Nephron progenitor cell (in vitro differentiated cells): ENCODE results near the gene MAEA.

ENCODE experiments used
- DNase-seq: peaks from one replicate; pipeline ENCODE4 v3.0.0; 2021
- H3K27ac Mint-ChIP-seq: 2 replicates; pipeline ENCODE4 v1.8.0; 2021; ENCODE audit warnings: mild to moderate bottlenecking, moderate library complexity, mixed read lengths
- H3K27me3 Mint-ChIP-seq: 2 replicates; pipeline ENCODE4 v1.8.0; 2021; ENCODE audit warnings: mild to moderate bottlenecking, low read depth, mixed read lengths; ENCODE audit not compliant: poor library complexity
- H3K36me3 Mint-ChIP-seq: 2 replicates; pipeline ENCODE4 v1.8.0; 2021; ENCODE audit warnings: low read depth, mixed read lengths
- H3K4me1 Mint-ChIP-seq: 2 replicates; pipeline ENCODE4 v1.8.0; 2021; ENCODE audit warnings: mixed read lengths
- H3K4me3 Mint-ChIP-seq: 2 replicates; pipeline ENCODE4 v1.8.0; 2021; ENCODE audit warnings: mild to moderate bottlenecking, moderate library complexity, mixed read lengths
- H3K9me3 Mint-ChIP-seq: 2 replicates; pipeline ENCODE4 v1.8.0; 2021; ENCODE audit warnings: mild to moderate bottlenecking, moderate library complexity, mixed read lengths
- TF ChIP-seq, protein P1 (sequence below): fragments of 200-600 bp; sonication (generic); IDR thresholded peaks from 2 replicates; pipeline ENCODE4 v1.5.0; 2021; ENCODE audit warnings: antibody characterized with exemption

MAEA gene

DNA sequence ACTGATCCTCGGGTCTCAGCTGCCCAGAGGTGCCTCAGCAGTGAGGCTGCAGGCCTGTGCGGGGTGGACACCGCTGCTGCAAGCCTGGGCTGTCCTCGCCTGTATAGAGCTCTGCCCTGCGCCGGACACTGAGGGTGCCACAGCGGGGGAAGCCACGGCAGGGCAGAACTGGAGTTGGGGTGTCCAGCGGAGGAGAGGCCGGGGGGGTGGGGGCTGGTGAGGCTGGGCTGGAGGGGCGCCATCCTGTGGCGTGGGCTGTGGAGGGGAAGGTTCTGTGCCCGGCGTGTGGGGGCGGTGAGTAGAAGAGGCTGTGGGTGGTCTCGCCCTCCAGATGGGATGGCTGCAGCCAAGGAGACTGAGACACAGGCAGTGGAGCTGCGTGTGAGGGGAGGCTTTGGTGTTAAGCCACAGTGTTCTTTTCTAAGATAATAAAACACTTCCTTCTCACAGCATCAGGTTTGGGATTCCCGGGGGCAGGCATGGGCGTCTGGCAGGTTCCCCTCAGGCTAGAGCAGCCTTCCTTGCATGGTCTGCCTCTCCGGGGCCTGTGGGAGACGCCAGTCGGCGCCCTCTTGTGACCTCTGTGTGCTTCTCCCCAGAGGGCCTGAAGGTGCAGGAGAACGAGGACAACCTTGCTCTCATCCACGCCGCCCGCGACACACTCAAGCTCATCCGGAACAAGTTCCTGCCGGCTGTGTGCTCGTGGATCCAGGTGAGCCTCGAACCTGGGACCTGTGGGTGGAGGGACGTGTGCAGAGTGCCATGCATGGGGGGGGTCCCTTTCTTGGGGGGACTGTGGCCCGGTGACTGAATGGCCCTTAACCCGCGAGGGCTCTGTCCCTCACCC lies 64.7 kb downstream of the MAEA start:
- H3K9me3 Mint-ChIP-seq: no peaks in the 10 kb centered on the region
- peaks cover 11% of the 10 kb centered on the region for H3K36me3 Mint-ChIP-seq
- no peak for DNase-seq
- H3K4me3 Mint-ChIP-seq: no peak overlapping the region
- H3K27me3 Mint-ChIP-seq: peaks cover 3% of the 10 kb centered on the region
- H3K4me1 Mint-ChIP-seq: peaks cover 22% of the 10 kb centered on the region
- TF ChIP-seq, protein P1, sequence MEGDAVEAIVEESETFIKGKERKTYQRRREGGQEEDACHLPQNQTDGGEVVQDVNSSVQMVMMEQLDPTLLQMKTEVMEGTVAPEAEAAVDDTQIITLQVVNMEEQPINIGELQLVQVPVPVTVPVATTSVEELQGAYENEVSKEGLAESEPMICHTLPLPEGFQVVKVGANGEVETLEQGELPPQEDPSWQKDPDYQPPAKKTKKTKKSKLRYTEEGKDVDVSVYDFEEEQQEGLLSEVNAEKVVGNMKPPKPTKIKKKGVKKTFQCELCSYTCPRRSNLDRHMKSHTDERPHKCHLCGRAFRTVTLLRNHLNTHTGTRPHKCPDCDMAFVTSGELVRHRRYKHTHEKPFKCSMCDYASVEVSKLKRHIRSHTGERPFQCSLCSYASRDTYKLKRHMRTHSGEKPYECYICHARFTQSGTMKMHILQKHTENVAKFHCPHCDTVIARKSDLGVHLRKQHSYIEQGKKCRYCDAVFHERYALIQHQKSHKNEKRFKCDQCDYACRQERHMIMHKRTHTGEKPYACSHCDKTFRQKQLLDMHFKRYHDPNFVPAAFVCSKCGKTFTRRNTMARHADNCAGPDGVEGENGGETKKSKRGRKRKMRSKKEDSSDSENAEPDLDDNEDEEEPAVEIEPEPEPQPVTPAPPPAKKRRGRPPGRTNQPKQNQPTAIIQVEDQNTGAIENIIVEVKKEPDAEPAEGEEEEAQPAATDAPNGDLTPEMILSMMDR: no peak
- no peak overlapping the region for H3K27ac Mint-ChIP-seq

DNA sequence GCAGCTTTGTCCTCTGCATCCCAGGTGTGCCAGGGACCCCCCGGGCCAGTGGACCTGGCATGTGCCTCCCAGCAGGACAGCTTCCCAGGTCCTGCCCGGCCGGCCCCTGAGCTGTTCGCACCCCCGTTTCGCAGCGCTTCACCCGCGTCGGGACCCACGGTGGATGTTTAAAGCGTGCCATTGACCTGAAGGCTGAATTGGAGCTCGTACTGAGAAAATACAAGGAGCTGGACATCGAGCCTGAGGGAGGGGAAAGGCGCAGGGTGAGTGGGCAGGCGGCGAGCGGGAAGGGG lies 65.2 kb downstream of the MAEA start:
- H3K36me3 Mint-ChIP-seq: peaks cover 11% of the 10 kb centered on the region
- TF ChIP-seq, protein P1: no peak
- no peak overlapping the region for H3K27ac Mint-ChIP-seq
- H3K4me1 Mint-ChIP-seq: peaks cover 19% of the 10 kb centered on the region
- no peaks in the 10 kb centered on the region for H3K27me3 Mint-ChIP-seq
- no peak for DNase-seq
- no peaks in the 10 kb centered on the region for H3K9me3 Mint-ChIP-seq
- no peak overlapping the region for H3K4me3 Mint-ChIP-seq

DNA sequence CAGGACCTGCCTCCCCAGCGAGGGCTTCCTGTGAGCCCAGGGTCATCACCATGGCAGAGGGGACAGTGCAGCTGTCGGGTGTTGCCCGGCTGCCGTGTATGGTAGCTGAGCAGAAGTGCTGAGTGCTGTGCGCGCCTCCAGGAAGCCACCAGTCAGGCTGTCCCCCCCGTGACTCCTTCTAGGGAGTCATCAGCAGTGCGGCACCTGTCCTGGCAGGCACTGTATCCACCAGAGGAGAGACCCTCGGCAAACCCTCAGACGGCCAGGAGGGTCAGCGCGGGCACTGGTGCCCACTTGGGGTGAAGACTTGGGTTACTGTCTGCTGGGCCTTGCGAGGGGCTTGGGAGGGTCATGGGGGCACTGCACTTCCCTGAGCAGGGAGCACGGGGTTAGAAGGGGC lies 65.7 kb downstream of the MAEA start:
- Mint-ChIP-seq H3K27ac (no peak overlapping the region), H3K4me1 (peaks cover 16% of the 10 kb centered on the region), H3K36me3 (peaks cover 9% of the 10 kb centered on the region), H3K4me3 (no peak overlapping the region), H3K9me3 (no peaks in the 10 kb centered on the region), H3K27me3 (no peaks in the 10 kb centered on the region)
- no peak for DNase-seq
- TF ChIP-seq, protein P1: no peak

DNA sequence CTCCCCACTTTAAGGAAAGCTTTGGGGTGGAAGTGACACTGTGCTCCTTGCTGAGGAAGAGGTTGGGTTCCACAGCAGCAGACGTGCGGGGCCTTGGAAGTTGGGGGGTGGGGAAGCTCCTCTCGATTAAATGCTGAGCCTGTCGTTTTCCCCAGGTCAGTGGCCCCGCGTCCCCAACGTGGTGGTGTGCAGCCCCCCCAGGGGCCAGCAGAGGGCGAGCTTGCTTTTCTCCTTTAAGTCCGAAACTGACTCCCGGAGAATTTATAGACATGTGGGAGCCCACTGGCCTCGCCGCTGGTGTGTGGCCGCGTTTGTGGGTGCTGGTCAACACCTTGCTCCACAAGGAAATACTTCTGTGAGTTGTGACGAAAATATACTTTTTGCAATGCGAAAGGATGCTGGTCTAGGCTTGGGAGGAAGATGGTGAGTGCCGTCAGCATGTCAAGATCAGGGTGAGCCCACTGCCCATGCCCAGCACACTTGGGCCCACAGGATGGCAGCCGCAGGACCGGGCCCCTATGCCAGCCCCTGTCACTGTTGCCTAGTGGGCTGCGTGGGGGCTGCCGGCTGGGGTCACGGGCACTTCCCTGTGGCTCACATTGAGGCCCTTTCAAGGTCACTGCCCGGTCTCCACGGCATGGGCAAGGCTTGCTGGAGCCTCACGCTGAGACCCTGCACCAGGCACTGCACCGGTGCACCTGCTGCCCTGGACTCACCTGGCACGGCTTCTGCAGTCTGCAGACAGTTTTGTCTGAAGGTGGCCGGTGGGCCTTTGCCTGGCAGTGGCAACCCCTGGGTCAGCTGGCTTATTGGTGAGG lies 66.7 kb downstream of the MAEA start:
- H3K36me3 Mint-ChIP-seq: peaks cover 4% of the 10 kb centered on the region
- no peaks in the 10 kb centered on the region for H3K27me3 Mint-ChIP-seq
- TF ChIP-seq, protein P1: peak; percentile 87
- H3K4me1 Mint-ChIP-seq: peaks cover 9% of the 10 kb centered on the region
- no peak overlapping the region for H3K4me3 Mint-ChIP-seq
- H3K9me3 Mint-ChIP-seq: no peaks in the 10 kb centered on the region
- H3K27ac Mint-ChIP-seq: no peak overlapping the region
- DNase-seq: peak; percentile 81

DNA sequence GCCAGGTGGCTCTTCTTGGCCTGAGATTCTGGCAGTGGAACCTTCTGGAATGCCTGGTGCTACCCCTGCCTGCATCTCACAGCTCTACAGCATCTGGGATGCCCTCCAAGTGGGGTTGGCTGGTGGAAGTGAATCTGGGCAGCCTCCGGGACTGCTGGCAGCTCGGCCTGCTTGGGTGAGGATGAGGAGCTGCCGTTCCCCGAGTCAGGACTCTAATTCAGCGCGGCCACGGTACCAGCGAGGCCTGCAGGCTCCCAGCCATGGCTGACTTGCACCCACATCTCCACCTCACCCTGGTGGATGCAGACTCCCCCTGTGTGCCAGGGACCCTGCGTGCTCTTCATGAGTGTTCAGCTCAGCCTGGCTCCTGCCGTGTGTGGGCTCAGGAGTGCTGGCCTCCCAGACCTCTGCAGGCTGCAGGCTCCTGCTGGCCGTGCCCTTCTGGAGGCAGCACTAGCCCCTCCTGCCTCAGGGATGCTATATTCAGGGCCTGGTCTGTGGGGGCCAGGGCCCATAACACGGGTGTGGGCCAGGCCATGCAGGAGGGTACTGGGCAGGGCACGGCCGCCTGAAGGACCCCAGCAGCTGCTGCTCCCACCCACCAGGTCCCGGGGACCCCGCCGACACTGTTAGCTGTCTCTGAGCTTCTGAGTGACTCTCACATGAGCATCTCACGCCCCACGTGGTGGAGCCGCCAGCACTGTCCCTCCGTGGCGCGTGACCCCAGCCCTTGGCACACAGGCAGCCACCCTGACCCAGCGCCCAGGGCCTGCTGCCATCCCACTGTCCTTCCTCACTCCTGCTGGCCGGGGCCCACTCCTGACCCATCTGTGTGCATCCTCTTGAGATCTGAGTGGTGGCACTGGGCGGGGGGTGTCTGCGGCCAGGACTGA lies 67.9 kb downstream of the MAEA start:
- H3K27me3 Mint-ChIP-seq: no peaks in the 10 kb centered on the region
- no peak overlapping the region for H3K4me3 Mint-ChIP-seq
- no peak for DNase-seq
- TF ChIP-seq, protein P1: no peak
- H3K27ac Mint-ChIP-seq: no peak overlapping the region
- H3K36me3 Mint-ChIP-seq: peaks cover 4% of the 10 kb centered on the region
- no peaks in the 10 kb centered on the region for H3K9me3 Mint-ChIP-seq
- peaks cover 5% of the 10 kb centered on the region for H3K4me1 Mint-ChIP-seq
